Retinal pigment epithelial cell (primary cell): Measurements from ENCODE around the gene ZBBX.
A peak's percentile ranks its signal among the peaks of the same experiment; 100 is the strongest.
"Not testable (repeated sequence)": the region's sequence is repeated elsewhere in the genome, so short reads cannot be mapped to it uniquely, and the experiment has no call there.

Experiments
- DNase-seq: peaks from one replicate; pipeline ENCODE4 v3.0.0-alpha.2; 2010; ENCODE audit warnings: low read depth
- H3K4me3 ChIP-seq: 2 replicates; pipeline ENCODE4 v1.5.1; 2011; ENCODE audit warnings: mild to moderate bottlenecking, low read length, control low read depth, moderate library complexity
- CTCF ChIP-seq: conservative IDR thresholded peaks from 2 replicates; pipeline ENCODE4 v1.5.1; 2011; ENCODE audit warnings: low read depth, low read length, control low read depth, inconsistent platforms

Gene ZBBX

GRCh38 chr3:167380004-167380689 is at the start of gene ZBBX:
Gene ZBBX (minus strand): TSS chr3:167380297. CDS start chr3:167372901, 7,396 bp downstream.
- peak within 1 kb of the TSS; percentile 68 for H3K4me3 ChIP-seq
- peak; percentile 29 for DNase-seq
- peak; percentile 98 for TF ChIP-seq CTCF

- not testable (repeated sequence) for H3K4me3 ChIP-seq, DNase-seq
Observed at GRCh38 chr3:167426962-167427361, 46.9 kb upstream of the ZBBX start.

- not testable (repeated sequence) for DNase-seq, H3K4me3 ChIP-seq
Observed at GRCh38 chr3:167422396-167422795, 42.3 kb upstream of the ZBBX start.

GRCh38 chr3:167409611-167410010 is 29.5 kb upstream of the ZBBX start:
- H3K4me3 ChIP-seq = no peak overlapping the region
- DNase-seq = no peak
- no peak for TF ChIP-seq CTCF

- peak; percentile 79 for TF ChIP-seq CTCF
Observed at GRCh38 chr3:167406876-167407492, 26.9 kb upstream of the ZBBX start.

GRCh38 chr3:167397826-167398225 is 17.7 kb upstream of the ZBBX start:
- DNase-seq = no peak
- no peak for TF ChIP-seq CTCF
- H3K4me3 ChIP-seq = no peak overlapping the region

More at GRCh38 chr3:167406876-167407492, 26.9 kb upstream of the ZBBX start:
- peak; percentile 45 for DNase-seq
- no peak overlapping the region for H3K4me3 ChIP-seq

- H3K4me3 ChIP-seq = no peak overlapping the region
- no peak for DNase-seq
- TF ChIP-seq CTCF = no peak
Observed at GRCh38 chr3:167396075-167396474, 16.0 kb upstream of the ZBBX start.

GRCh38 chr3:167394003-167394402 is 13.9 kb upstream of the ZBBX start:
- DNase-seq = no peak
- peak; percentile 5 for TF ChIP-seq CTCF
- H3K4me3 ChIP-seq = no peak overlapping the region
